PC-3 (cell line): ENCODE measurements around the gene PXK. TPM values are rescaled to one million over a fixed set of nuclear protein-coding genes. Genes with fewer than 3 reads are reported as not detected.

ENCODE experiments used
- ATAC-seq: fragments of 200-7000 bp; cut with Tn5 transposase; 2 replicates; pipeline ENCODE4 v1.9.1; 2020; ENCODE audit warnings: mild to moderate bottlenecking, moderate library complexity
- BruUV-seq: library from RNA; stranded (reverse); fragments of 400-500 nt; replicated peaks from 2 replicates; lab custom pipeline; 2021; lab: Mats Ljungman, UMichigan
- CTCF ChIA-PET: fragments of 300-600 bp; sonication (Branson Sonifier 250); formaldehyde crosslinking; loops from one replicate; lab custom pipeline; 2022; ENCODE audit warnings: antibody characterized with exemption; lab: Charles Lee
- POLR2A ChIA-PET: fragments of 300-600 bp; sonication (Branson Sonifier 250); formaldehyde crosslinking; loops from one replicate; lab custom pipeline; 2022; ENCODE audit warnings: antibody characterized with exemption; ENCODE audit not compliant: unreplicated experiment; lab: Charles Lee
- DNase-seq: peaks from one replicate; pipeline ENCODE4 v3.0.0-alpha.2; 2015
- H2AFZ ChIP-seq: fragments of 300-600 bp; sonication (generic); 2 replicates; pipeline ENCODE4 v1.6.0; 2016; ENCODE audit warnings: antibody characterized with exemption, low read length
- H3F3A ChIP-seq: fragments of 300-600 bp; sonication (generic); one replicate; pipeline ENCODE4 v1.6.0; 2017; ENCODE audit warnings: antibody characterized with exemption, low read length, control low read depth, mild to moderate bottlenecking; ENCODE audit not compliant: unreplicated experiment
- H3K27ac ChIP-seq: fragments of 300-600 bp; sonication (generic); 2 replicates; pipeline ENCODE4 v1.5.1; 2016; ENCODE audit warnings: mild to moderate bottlenecking, low read length
- H3K27me3 ChIP-seq: fragments of 300-600 bp; sonication (generic); 2 replicates; pipeline ENCODE4 v1.6.1; 2016; ENCODE audit warnings: low read length, mixed read lengths
- H3K36me3 ChIP-seq: fragments of 300-600 bp; sonication (generic); 2 replicates; pipeline ENCODE4 v1.6.1; 2016; ENCODE audit warnings: low read depth, mixed run types, low read length, mixed read lengths
- H3K4me1 ChIP-seq: fragments of 300-600 bp; sonication (generic); 2 replicates; pipeline ENCODE4 v1.5.1; 2016; ENCODE audit warnings: low read length; ENCODE audit not compliant: insufficient read depth
- H3K4me2 ChIP-seq: fragments of 300-600 bp; sonication (generic); 2 replicates; pipeline ENCODE4 v1.6.0; 2016; ENCODE audit warnings: low read length
- H3K4me3 ChIP-seq: fragments of 300-600 bp; sonication (generic); 2 replicates; pipeline ENCODE4 v1.5.1; 2016; ENCODE audit warnings: mild to moderate bottlenecking, low read length, mixed read lengths
- H3K79me2 ChIP-seq: fragments of 300-600 bp; sonication (generic); 2 replicates; pipeline ENCODE4 v1.6.1; 2017; ENCODE audit warnings: low read length, mixed read lengths
- H3K9ac ChIP-seq: fragments of 300-600 bp; sonication (generic); 2 replicates; pipeline ENCODE4 v1.6.0; 2016; ENCODE audit warnings: mild to moderate bottlenecking, low read length
- H3K9me2 ChIP-seq: fragments of 300-600 bp; sonication (generic); replicated peaks from 2 replicates; pipeline ENCODE4 v1.6.1; 2016; ENCODE audit warnings: mixed run types, low read length, mixed read lengths
- H3K9me3 ChIP-seq: fragments of 300-600 bp; sonication (generic); 2 replicates; pipeline ENCODE4 v1.6.1; 2016; ENCODE audit warnings: low read length, mixed read lengths
- H4K20me1 ChIP-seq: fragments of 300-600 bp; sonication (generic); 2 replicates; pipeline ENCODE4 v1.6.1; 2016; ENCODE audit warnings: low read length, mixed read lengths
- CTCF ChIP-seq: fragments of 300-600 bp; sonication (generic); conservative IDR thresholded peaks from 2 replicates; pipeline ENCODE4 v1.5.1; 2017; ENCODE audit warnings: antibody characterized with exemption, low read depth, mild to moderate bottlenecking, low read length
- EZH2 ChIP-seq: fragments of 300-600 bp; sonication (generic); IDR thresholded peaks from one replicate; pipeline ENCODE4 v1.6.1; 2017; ENCODE audit warnings: antibody characterized with exemption, mild to moderate bottlenecking, low read length; ENCODE audit not compliant: unreplicated experiment
- EZH2phosphoT487 ChIP-seq: fragments of 300-600 bp; sonication (generic); IDR thresholded peaks from 2 replicates; pipeline ENCODE4 v1.6.1; 2018; ENCODE audit warnings: mild to moderate bottlenecking, antibody characterized with exemption, low read length, borderline replicate concordance
- intact Hi-C: fragments of 100-400 bp; cut with micrococcal nuclease; formaldehyde crosslinking; loops from 2 replicates; pipeline ENCODE4 v1.9.0; 2023
- total RNA-seq: library from RNA; depleted of rRNA; stranded (reverse); fragments of >200 nt; gene quantifications from 2 replicates; pipeline ENCODE4 v1.2.3, GENCODE V29; 2014

Gene PXK
- total RNA-seq, 1 experiment from 2014 or later = 14.5 TPM

- peaks cover 3% of the 10 kb centered on the region; the same call in 1 of the 2 replicates for H3K4me1 ChIP-seq
- H3K36me3 ChIP-seq = peaks cover 2% of the 10 kb centered on the region; the same call in 1 of the 2 replicates
- no peaks in the 10 kb centered on the region for H3K9me2 ChIP-seq
- H3K9ac ChIP-seq = no peak overlapping the region
- H2AFZ ChIP-seq = no peak overlapping the region
- no peaks in the 10 kb centered on the region for H4K20me1 ChIP-seq
- H3K4me3 ChIP-seq = no peak overlapping the region
- no TSS peak for BruUV-seq
- ChIA-PET POLR2A (no interaction called here), CTCF (no interaction called here)
- ATAC-seq (no peak), DNase-seq (no peak)
- no peaks in the 10 kb centered on the region for H3F3A ChIP-seq
- no peaks in the 10 kb centered on the region for H3K27me3 ChIP-seq
- no peak overlapping the region for H3K4me2 ChIP-seq
- no peaks in the 10 kb centered on the region for H3K79me2 ChIP-seq
- intact Hi-C loops = loop anchor here (10.0 kb wide), 1 partner anchor 226 kb away; no protein-coding TSS in a partner anchor
- H3K9me3 ChIP-seq = no peaks in the 10 kb centered on the region
- no peak overlapping the region for H3K27ac ChIP-seq
- TF ChIP-seq EZH2 = no peak
- no peak for TF ChIP-seq CTCF
- no peak for TF ChIP-seq EZH2phosphoT487
Measured at GRCh38 chr3:58411036-58411435, 78.3 kb downstream of the PXK start.

GRCh38 chr3:58411851-58412830 lies 79.4 kb downstream of the PXK start:
- Histone ChIP-seq H3K79me2 (no peaks in the 10 kb centered on the region), H3K4me3 (no peak overlapping the region), H4K20me1 (no peaks in the 10 kb centered on the region), H3K27ac (no peak overlapping the region), H3K4me1 (peaks cover 3% of the 10 kb centered on the region; the same call in 1 of the 2 replicates), H3K27me3 (no peaks in the 10 kb centered on the region), H3K36me3 (peaks cover 2% of the 10 kb centered on the region; the same call in 1 of the 2 replicates), H3K9me2 (no peaks in the 10 kb centered on the region), H3K9me3 (no peaks in the 10 kb centered on the region), H3K4me2 (no peak overlapping the region), H3K9ac (no peak overlapping the region), H3F3A (no peaks in the 10 kb centered on the region), H2AFZ (no peak overlapping the region)
- DNase-seq (no peak), ATAC-seq (no peak)
- intact Hi-C loops = loop anchor here (10.0 kb wide), 1 partner anchor 227 kb away; no protein-coding TSS in a partner anchor
- ChIA-PET CTCF (no interaction called here), POLR2A (no interaction called here)
- TF ChIP-seq EZH2 = no peak
- TF ChIP-seq CTCF = no peak
- TF ChIP-seq EZH2phosphoT487 = no peak
- BruUV-seq = no TSS peak
